NCI-H82 treated with DMSO at 0.1 percent for 48 hours (cell line): ENCODE results near the gene CENPP.

Experiments used
- DNase-seq: peaks from one replicate; lab custom pipeline; 2025; ENCODE audit not compliant: unreplicated experiment; lab: John Stamatoyannopoulos, UW

CENPP gene

DNA sequence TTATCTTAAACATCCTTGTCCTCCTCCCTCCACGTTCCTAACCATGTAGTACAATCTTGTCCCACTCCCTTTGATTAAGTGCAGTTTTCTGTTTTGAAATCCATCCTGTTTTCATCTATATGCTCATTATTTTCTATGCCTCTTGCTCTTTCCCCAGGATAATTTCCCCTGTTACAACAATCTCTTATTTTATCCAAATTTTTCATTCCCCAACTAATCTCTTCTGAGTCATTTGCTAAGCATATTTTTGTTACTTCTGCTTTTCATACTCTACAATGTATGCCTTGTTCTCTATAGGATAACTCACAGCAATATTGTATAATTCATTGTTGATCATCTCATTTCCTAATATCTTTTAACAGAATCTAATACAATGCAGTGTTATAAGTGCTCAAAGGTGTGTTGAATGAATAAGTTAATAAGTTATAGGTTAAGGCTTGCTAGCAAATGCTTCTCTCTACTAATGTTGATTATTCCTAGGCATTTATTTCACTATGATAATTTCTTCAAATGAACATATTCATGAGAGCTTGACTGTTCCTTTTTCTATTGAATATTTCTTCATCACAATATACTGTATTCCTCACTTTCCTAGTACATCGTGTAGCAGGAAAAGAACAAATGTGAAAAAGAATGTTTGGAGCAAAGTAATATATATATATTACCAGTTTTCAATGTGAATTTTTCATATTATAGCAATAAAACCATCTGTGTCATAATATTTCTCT lies 97.0 kb downstream of the CENPP start:
- no peak for DNase-seq

DNA sequence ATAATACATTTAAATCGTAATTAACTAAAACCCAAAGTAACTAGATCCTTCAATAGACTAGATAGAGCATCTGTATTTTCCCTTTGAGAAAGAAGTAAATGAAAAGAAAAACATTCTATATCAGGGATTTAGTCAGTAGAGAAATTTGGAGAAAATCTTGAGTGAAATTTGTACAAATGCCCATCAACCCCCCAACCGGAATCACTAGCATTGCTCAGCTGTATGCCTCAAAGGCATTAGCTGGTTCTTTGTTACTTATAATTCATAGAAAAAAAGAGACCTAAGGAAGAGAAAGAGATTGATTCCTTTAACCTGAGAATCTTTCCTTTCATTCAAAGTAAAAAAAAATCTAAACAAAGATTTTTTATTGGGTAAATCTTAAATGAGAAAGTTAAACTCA lies 97.9 kb downstream of the CENPP start:
- no peak for DNase-seq

DNA sequence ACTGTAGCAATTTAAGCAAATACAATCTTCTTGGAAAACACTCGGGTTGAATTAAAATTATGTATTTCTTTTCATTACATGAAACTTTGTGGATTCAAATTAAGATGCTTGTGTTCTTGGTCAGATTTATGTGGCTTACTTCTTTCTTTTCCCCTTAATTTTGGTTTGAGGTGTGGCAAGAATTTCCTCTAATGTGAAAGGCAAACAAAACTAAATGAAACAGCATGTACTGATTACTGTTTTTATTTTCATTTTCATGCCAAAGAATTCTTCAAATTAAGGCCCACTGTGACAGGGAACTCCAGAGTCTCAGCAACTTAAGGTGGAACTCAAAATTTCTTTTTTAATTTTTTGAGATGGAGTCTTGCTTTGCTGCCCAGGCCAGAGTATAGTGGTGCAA lies 98.6 kb downstream of the CENPP start, which contains the start of gene OMD:
TSS of gene OMD (minus strand) at position 132 of the 400 bp plus-strand sequence. CDS start 6,913 bp downstream, outside the sequence.
- no peak for DNase-seq

DNA sequence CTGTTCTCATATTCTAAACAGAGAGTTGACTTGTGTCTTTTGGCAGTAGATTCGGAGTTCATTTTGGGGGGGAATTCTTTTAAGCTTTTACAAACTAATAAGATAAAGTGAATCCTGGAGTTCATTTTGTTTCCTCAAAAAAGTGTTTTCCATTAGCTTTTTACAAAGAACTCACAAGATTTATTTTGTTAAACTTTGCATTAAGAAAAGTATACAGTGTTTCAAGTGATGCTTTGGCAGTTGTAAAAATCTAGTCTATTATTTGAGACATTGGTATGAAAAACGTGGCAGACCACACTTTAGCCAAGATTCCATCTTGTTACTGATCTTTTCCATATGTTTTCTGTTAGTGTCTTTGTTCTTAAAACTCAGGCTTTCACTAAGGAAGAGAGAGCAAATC lies 99.7 kb downstream of the CENPP start:
- no peak for DNase-seq

DNA sequence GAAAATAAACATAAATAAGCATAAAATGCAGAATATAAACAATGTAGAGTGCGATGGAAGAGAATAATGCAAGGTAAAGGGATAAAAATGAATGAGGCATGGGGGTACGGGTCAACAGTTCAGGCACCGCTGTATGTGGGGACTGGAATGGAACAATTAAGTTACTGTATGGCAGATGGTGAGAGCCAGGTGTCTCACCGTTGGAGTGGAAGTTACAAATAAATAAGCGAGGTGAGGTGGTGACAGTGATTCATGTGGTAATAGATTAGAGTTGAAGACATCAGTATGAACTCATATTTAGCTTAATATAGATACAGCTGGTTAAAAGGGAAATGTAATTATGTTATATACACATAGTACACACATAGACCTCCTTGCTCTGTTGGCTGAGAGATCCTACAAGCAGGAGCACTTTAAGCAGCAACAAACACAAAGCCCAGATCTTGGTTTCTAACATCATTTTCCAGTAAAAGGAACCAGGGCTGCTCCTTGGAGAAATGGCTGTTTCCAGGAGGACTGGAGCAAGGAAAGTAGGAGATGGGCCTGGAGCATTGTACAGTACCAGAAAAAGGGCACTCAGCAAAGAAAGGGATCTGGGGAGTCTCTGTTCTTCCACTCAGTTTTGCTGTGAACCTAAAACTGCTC lies 100.9 kb downstream of the CENPP start:
- DNase-seq: peak; percentile 55

DNA sequence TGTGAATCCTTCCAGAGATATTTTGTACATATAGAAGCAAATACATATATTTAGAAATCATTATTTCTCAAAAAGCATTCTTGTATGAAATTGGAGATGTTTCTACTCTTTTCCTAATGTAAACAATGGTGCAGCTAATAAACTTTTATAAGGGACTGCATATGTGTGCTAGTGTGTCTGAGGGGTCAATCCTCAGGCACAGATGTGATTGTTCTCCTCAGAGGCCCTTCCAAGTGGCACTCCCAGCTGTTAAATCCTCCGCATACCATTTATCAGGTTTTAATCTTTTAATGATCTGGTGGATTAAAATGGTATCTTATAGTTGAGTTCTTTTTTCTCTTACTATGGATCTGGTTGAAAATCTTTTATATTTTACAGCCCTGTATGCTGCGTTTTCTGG lies 104.1 kb downstream of the CENPP start:
- peak; percentile 58 for DNase-seq

DNA sequence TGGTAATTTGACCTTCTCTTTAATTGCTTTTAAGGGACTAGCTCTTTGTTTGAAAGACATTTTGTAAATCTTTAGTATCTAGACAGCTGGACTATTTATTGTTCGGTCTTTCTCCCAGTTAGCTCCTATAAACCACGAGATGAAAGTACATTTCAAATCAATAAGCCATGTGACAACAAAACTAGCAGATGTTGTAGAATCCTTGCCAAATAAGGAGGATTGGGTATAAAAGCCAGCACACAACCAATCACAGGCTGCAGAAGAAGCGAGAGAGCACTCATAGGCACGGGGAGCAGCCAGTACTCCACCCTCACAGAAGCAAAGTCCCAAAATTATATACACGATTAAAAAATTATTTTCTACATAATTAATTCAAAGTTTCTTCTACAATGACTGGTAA lies 106.6 kb downstream of the CENPP start:
- DNase-seq: no peak

DNA sequence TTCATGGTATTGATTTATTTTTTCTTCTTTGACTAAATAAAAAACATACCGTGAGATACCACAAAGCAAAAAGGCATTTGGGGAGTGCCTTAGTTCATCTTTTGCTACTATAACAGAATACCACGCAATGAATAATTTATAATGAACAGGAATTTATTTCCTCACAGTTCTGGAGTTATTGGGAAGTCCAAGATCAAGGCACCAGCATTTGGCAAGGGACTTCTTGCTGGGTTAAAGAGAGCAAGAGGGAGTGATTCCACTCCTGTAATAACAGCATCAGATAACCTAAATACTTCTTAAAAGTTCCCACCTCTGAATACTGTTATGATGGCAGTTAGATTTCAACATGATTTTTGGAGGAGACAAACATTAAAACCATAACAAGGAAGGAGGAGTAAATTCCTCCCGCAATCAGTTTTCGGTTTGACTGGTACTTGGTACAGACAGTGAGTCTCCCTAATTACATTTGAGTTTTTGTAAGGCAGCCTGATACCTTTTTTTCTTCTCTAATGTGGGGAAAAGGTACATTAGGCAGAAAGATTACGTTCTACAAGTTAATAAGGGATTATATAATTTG lies 107.3 kb downstream of the CENPP start:
- no peak for DNase-seq

DNA sequence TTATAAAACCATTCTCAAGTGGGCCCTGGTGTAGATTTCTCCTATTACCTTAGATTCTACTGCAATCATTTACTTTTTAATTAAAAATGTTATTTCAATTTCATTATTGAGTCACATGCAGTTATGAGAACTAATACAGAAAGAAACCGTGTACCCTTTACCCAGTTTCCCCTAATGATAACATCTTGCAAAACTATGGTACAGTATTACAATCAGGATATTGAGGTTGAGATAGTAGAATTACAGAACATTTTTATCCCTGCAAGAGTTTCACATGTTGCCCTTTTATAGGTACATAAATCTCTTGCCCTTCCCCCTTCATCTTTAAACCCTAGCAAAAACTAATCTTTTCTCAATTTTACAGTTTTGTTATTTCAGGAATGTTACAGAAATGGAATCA lies 109.5 kb downstream of the CENPP start:
- DNase-seq: no peak

DNA sequence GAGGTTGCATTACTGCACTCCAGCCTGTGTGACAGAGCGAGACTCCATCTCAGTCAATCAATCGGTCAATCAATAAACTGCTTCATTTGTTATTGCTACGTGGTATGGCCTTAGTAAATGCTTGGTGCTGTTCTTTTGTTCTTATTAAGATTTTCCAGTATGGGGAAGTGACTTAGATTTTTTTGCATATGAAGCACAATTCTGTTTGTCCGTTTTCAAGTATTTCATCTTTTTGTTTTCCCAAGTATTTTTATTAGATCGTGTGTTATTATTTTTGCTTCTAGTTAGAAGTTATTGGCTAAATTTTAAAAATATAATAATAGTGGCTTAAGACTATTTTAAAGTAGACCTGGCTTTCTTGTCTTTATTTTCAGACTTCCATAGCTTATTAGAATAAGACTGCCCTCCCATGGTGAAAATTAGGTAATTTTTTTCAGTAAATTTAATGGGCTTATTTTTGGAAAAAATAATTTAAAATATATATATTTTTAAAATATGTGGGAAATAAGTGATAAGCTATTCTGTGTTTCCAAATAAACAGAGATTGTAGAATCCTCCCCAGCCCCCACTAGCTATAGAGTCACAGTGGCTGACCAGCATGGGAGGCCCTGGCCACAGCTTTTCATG lies 113.3 kb downstream of the CENPP start:
- DNase-seq: no peak

DNA sequence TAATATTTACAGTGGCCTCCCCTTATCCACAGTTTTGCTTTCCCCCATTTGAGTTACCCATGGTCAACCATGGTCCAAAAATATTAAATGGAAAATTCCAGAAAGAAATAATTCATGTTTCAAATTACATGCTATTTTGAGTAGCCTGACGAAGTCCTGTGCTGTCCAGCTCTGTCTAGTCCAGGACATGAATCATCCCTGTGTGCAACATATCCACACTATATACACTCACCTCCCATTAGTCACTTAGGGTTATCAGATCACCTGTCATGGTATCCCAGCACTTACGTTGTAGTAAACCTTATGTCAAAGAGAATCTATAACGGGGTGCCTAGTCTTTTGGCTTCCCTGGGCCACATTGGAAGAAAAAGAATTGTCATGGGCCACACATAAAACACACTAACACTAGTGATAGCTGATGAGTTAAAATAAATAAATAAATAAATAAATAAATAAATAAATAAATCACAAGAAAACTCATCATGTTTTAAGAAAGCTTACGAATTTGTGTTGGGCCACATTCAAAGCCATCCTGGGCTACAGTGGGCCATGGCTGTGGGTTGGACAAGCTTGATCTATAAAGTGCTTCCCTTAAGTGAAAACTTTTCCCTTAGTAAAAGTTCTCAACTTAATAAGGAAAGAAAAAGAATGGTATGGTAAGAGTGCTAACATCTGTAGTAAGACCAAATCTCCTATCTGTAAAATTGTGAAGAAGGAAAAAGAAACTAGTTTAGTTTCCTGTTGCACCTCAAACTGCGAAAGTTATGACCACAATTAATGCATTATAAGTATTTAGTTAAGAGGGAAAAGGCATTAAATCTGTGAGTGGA lies 114.4 kb downstream of the CENPP start:
- no peak for DNase-seq

DNA sequence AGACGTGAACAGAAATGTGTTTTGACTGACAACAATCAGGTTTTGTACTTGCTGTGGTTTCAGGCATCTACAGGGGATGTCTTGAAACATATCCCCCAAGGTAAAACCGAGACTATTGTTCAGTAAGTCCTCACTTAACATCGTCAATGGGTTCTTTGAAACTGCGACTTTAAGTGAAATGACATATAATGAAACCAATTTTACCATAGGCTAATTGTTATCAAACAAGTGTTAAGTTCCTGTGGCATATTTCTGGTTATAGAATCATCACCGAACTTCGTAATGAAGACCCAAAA lies 114.9 kb downstream of the CENPP start:
- DNase-seq: no peak

DNA sequence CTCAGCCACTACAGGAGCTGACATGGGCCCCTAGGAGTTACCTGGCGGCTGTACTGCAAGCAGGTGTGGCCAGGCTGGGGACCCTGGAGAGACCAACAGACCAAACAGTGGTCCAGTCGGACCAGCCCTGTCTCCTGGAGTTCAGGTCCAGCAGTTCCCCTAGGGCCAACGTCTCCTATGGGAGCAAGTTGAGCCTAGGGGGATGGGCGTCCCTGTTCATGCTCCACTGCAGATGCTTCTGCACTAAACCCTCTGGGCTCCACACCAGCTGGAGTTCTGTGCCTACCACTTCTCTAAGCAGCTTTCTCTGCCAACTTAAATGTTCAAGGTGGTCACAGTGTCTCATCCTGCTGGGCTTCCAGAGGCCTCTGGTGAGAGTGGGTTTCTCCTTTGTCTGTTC lies 119.1 kb downstream of the CENPP start:
- DNase-seq: no peak

DNA sequence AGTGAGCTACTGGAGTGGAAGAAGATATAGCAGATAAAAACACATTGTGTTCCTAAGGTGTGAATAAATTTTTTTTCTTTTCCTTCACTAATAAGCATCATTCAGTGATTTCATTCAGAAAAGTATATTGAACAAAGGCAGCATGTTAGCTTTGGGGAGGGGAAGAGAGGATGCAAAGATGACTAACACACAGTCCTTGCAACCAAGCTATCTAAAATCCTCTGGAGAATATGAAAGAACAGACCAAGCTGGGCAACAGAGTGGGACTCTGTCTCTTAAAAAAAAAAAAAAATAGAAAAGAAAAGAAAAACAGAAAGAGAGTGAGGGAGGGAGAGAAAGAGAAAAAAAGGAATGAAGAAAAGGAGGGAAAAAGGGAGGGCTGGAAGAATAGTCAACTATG lies 120.8 kb downstream of the CENPP start:
- DNase-seq: no peak

DNA sequence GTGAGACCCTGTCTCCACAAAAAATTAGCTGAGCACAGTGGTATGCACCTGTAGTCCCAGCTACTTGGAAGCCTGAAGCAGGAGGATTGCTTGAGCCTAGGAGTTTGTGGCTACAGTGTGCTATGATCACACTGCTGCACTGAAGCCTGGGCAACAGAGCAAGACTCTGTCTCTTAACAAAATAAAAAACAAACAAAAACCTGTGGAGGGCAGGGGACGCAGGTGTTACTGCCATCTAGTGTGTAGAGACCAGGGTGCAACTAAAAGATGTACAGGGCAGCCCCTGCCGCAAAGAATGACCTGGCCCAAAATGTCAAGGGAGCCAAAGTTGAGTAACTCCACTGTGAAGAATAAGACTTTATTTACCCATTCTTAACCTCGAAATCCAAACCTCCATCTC lies 129.5 kb downstream of the CENPP start:
- no peak for DNase-seq

DNA sequence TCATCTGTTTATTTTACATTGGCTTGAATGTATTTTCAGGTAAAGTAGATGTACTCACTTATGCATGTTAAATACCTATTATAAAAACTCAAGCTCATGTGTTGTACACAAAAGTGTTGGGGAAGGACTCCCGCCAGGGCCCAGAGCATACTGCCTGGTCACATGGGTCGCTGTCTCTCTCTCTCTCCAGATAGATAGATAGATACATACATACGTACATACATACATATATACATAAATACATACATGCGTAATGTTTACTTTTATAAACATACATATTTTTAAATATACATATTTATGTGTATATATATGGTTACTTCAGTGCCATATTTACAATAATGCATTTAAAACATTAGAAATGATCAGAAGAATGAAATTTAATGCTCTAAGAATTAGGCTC lies 131.8 kb downstream of the CENPP start:
- DNase-seq: no peak

DNA sequence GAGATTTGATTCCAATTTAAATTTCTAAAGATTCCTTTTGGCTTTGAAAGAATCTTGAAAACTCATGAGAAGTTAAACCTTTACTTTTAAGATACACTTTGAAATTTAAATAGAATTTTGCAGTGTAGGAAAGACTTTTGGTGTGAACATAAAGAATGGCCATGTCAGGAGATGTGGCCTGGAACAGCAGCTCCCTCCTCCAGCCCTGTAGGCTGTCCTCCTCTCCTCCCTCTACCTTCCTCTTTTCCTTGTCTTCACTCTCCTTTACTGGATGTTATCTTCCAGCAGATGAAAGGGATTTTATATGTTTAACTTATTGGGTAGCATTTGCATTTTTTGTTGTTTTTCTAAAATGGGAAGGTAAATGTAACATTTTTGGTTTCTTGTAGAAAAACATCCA lies 137.6 kb downstream of the CENPP start:
- DNase-seq: no peak

DNA sequence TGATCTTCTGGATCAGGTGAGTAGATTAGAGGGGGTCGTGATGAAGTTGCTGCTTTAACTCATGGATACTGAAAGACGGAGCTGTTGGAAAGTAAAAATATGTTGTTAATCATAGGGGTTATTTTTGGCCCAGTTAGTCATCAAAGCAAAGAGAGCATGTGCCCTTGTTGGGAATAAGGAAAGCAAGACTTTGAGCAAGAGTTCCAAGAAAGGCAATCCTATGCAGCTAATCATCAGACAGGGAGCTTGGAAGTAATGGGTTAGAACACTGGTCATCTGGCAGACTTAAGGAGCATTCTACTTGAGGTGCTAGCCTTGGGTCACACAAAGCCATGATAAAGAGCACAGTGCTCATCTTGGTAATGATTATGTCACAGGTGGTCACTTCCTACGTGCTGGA lies 138.2 kb downstream of the CENPP start:
- DNase-seq: no peak

DNA sequence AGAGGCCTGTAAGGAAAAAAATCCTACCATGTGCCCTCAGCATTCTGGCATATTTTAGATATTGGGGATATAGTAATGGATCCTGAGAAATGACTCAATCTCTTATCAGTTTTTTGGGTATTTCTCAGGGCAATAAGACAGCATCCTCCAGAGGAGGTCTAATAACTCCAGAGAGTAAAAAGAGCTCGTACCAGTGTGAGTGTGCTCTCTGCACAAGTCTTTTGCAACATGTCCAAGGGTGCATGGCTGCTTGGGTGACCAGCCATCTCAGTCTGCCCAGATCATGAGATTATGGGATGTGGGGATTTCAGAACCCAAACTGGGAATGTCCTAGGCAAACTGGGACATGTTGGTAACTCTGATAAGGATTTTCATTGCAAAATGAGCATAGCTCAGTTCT lies 141.3 kb downstream of the CENPP start:
- no peak for DNase-seq

DNA sequence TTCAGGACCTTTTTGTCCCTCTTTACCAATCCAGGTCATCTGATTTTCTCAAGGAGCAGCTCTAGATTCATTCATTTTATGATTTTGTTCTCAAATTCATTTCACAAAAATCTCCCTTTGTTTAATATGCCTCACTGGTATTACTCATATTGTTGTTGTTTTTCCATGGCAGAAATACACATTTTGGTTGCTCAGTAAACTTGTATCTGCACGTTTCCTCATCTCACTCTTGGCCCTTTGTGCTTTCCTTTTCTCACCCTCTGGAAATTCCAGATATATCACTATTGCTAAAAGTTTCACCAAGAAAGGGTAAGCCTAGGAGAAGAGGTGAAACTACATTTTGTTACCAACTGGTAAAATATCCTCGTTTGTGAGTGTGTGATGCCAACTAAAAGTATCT lies 141.8 kb downstream of the CENPP start:
- no peak for DNase-seq

DNA sequence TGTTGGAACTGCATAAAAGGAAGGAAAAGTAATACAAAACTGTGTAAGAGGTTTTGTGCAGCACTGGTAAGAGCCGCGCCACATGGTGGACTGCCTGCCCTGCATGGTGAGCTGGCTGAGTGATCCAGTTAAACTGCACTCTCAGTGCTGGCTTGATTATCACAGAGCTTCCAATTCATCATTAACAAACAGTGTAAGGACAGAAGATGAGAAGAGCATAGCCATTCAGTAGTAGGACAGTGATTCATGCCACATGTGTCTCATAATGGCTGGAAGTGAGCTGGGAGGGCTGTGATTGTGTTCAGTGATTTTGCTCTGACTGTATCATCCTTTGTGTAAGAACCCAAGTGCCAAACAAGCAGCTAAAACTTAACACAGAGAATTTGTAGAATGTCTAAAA lies 142.5 kb downstream of the CENPP start:
- no peak for DNase-seq
